ENCODE results near the gene RAB3B. TPM values are rescaled to one million over a fixed set of nuclear protein-coding genes. Genes with fewer than 3 reads are reported as not detected.

RAB3B gene
- polyA plus RNA-seq, 3 donors, result under 0.01 TPM; not detected in 2

- Histone ChIP-seq H4K20me1 (ENCODE audit: insufficient read depth, low read length) (no peaks in the 10 kb centered on the region), H3K4me1 (ENCODE audit: control insufficient read depth in 1 of 2, insufficient read depth in 2 of 2, low read length in 2 of 2) (no peaks in the 10 kb centered on the region), H3K27ac (ENCODE audit: low read depth in 1 of 2, low read length in 2 of 2) (no peak overlapping the region), H3K9me3 (replicated peaks in 1 of 2; ENCODE audit: control insufficient read depth in 1 of 2, insufficient read depth in 1 of 2, low read length in 2 of 2) (no peaks in the 10 kb centered on the region), H3K79me2 (ENCODE audit: insufficient read depth, low read length) (no peaks in the 10 kb centered on the region), H3K36me3 (replicated peaks in 1 of 2; ENCODE audit: control insufficient read depth in 1 of 2, insufficient read depth in 2 of 2, low read length in 2 of 2) (no peaks in the 10 kb centered on the region), H3K4me2 (replicated peaks; ENCODE audit: extremely low read depth, low read length, poor library complexity, severe bottlenecking) (no peak overlapping the region), H3K9ac (ENCODE audit: insufficient read depth, low read length, poor library complexity, severe bottlenecking) (no peak overlapping the region), H2AFZ (ENCODE audit: insufficient read depth, low read depth, low read length, poor library complexity, severe bottlenecking) (no peak overlapping the region), H3K4me3 (replicated peaks in 1 of 3; ENCODE audit: low read depth in 2 of 3, low read length in 3 of 3) (no peak overlapping the region), H3K27me3 (ENCODE audit: control insufficient read depth in 2 of 2, insufficient read depth in 2 of 2, low read length in 2 of 2) (no peaks in the 10 kb centered on the region)
- H3K4me3 Mint-ChIP-seq, result no peak overlapping the region
- no peak for TF ChIP-seq CTCF (IDR thresholded peaks at IDR 0.05)
- no CpG with 5 or more reads among the region's 1 CpG for WGBS (ENCODE audit: insufficient coverage)
- H3K4me1 Mint-ChIP-seq, result no peaks in the 10 kb centered on the region
- H3K36me3 Mint-ChIP-seq, result no peaks in the 10 kb centered on the region
- DNase-seq, result no peak
- H3K27me3 Mint-ChIP-seq (ENCODE audit: low read depth in 3 of 3), result peaks cover 0 to 5% (median 1%) of the 10 kb centered on the region in 3 donors
- no peak overlapping the region for H3K27ac Mint-ChIP-seq
- H3K9me3 Mint-ChIP-seq, result peaks cover 0 to 6% (median 1%) of the 10 kb centered on the region in 7 donors
- intact Hi-C loops (cut with micrococcal nuclease), result no loop called here
Observed at GRCh38 chr1:51981555-51981954, 8.9 kb downstream of the RAB3B start.

DNA sequence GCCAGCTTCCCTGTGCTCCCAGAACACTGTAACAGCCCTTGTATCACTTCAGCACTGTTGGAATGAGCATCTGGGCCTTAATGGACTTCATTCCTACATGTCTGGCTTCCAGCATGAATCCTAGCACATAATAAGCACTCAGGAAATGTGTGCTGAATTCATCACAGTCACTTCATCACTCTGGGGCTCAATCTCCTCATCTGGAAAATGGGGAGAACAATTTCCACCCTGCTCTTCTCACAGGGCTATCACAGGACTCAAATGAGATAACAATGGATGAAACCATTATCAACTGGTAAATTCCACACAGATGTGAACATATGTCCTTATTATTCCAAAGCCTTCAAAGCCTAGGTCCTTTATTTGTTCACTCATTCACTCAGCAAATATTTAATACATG lies 12.4 kb downstream of the RAB3B start:
- Histone ChIP-seq H3K4me1 (ENCODE audit: control insufficient read depth in 1 of 2, insufficient read depth in 2 of 2, low read length in 2 of 2) (no peaks in the 10 kb centered on the region), H2AFZ (ENCODE audit: insufficient read depth, low read depth, low read length, poor library complexity, severe bottlenecking) (no peak overlapping the region), H3K4me2 (replicated peaks; ENCODE audit: extremely low read depth, low read length, poor library complexity, severe bottlenecking) (no peak overlapping the region), H3K27ac (ENCODE audit: low read depth in 1 of 2, low read length in 2 of 2) (no peak overlapping the region), H3K9ac (ENCODE audit: insufficient read depth, low read length, poor library complexity, severe bottlenecking) (no peak overlapping the region), H3K27me3 (ENCODE audit: control insufficient read depth in 2 of 2, insufficient read depth in 2 of 2, low read length in 2 of 2) (no peaks in the 10 kb centered on the region), H4K20me1 (ENCODE audit: insufficient read depth, low read length) (no peaks in the 10 kb centered on the region), H3K4me3 (replicated peaks in 1 of 3; ENCODE audit: low read depth in 2 of 3, low read length in 3 of 3) (no peak overlapping the region), H3K36me3 (replicated peaks in 1 of 2; ENCODE audit: control insufficient read depth in 1 of 2, insufficient read depth in 2 of 2, low read length in 2 of 2) (no peaks in the 10 kb centered on the region), H3K79me2 (ENCODE audit: insufficient read depth, low read length) (no peaks in the 10 kb centered on the region), H3K9me3 (replicated peaks in 1 of 2; ENCODE audit: control insufficient read depth in 1 of 2, insufficient read depth in 1 of 2, low read length in 2 of 2) (no peaks in the 10 kb centered on the region)
- peak overlapping the region in 1 of 7 donors; percentile 16 for H3K27ac Mint-ChIP-seq
- H3K27me3 Mint-ChIP-seq (ENCODE audit: low read depth in 3 of 3), result peaks cover 0 to 5% (median 1%) of the 10 kb centered on the region in 3 donors
- DNase-seq, result no peak
- TF ChIP-seq CTCF (IDR thresholded peaks at IDR 0.05), result no peak
- H3K36me3 Mint-ChIP-seq, result no peaks in the 10 kb centered on the region
- H3K4me1 Mint-ChIP-seq, result no peaks in the 10 kb centered on the region
- peaks cover 0 to 1% (median 0%) of the 10 kb centered on the region in 7 donors for H3K9me3 Mint-ChIP-seq
- H3K4me3 Mint-ChIP-seq, result peak overlapping the region in 1 of 2 donors; percentile 28
- intact Hi-C loops (cut with micrococcal nuclease), result no loop called here

All from CD14-positive monocyte (primary cell).